GM23338 (cell line): ENCODE data around the gene RYR2.

Source experiments
- CREB1 ChIP-seq: fragments of 250-450 bp; sonication (Bioruptor Pico); IDR thresholded peaks from 2 replicates; pipeline ENCODE4 v1.5.0; 2020; ENCODE audit warnings: low read depth, mild to moderate bottlenecking, moderate library complexity
- EZH2 ChIP-seq: fragments of 200-600 bp; sonication (generic); IDR thresholded peaks from one replicate; pipeline ENCODE4 v1.8.0; 2017; ENCODE audit warnings: antibody characterized with exemption, mild to moderate bottlenecking, low read depth; ENCODE audit not compliant: unreplicated experiment
- EZH2phosphoT487 ChIP-seq: fragments of 200-600 bp; sonication (generic); IDR thresholded peaks from one replicate; pipeline ENCODE4 v1.8.1; 2018; ENCODE audit warnings: antibody characterized with exemption; ENCODE audit not compliant: unreplicated experiment
- JUNB ChIP-seq: IDR thresholded peaks from one replicate; pipeline ENCODE4 v1.6.1; 2016; ENCODE audit warnings: antibody characterized with exemption; ENCODE audit not compliant: unreplicated experiment
- POLR2AphosphoS5 ChIP-seq: IDR thresholded peaks from 2 replicates; pipeline ENCODE4 v1.6.1; 2016; ENCODE audit warnings: antibody characterized with exemption, low read depth
- REST ChIP-seq: IDR thresholded peaks from one replicate; pipeline ENCODE4 v1.6.1; 2018; ENCODE audit warnings: antibody characterized with exemption; ENCODE audit not compliant: unreplicated experiment
- STAT1 ChIP-seq: IDR thresholded peaks from one replicate; pipeline ENCODE4 v1.6.1; 2016; ENCODE audit warnings: antibody characterized with exemption; ENCODE audit not compliant: unreplicated experiment
- ZNF331 ChIP-seq: fragments of 250-450 bp; sonication (Bioruptor Pico); IDR thresholded peaks from 2 replicates; pipeline ENCODE4 v1.5.0; 2020; ENCODE audit warnings: low read depth, mild to moderate bottlenecking, moderate library complexity
- TF ChIP-seq, protein P1 (sequence below), 2 experiments: fragments of 200-600 bp in 1 of 2; sonication (generic) in 1 of 2; conservative IDR thresholded peaks; 2 replicates each; pipeline versions ENCODE4 v1.5.1 to v1.6.1; 2016 to 2017; ENCODE audit warnings: antibody characterized with exemption in 2 of 2, low read depth in 2 of 2, mild to moderate bottlenecking in 2 of 2, moderate library complexity in 1 of 2
- TF ChIP-seq, protein P2 (sequence below): IDR thresholded peaks from 2 replicates; pipeline ENCODE4 v1.6.1; 2016; ENCODE audit warnings: antibody characterized with exemption

DNA sequence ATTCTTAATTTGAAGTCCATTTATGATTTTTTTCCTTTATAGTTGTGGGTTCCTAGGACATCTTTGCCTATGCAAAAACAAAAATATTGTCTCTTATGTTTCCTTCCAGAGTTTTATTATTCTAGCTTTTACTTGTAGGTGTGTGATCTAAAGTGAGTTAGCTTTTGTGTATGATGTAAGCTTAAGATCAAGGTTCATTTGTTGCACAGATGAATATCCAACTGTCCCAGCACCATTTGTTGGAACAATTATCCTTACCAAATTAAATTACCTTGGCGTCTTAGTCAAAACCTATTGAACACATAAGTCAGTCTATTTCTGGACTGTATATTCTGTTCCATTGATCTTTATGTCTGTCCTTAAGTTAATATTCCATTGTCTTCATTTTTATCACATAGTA, 511.1 kb downstream of the RYR2 start:
- TF ChIP-seq POLR2AphosphoS5 (no peak), ZNF331 (CRISPR knock-in tag) (no peak), CREB1 (no peak), EZH2 (no peak), REST (no peak), JUNB (no peak), EZH2phosphoT487 (no peak), STAT1 (no peak)
- TF ChIP-seq, protein P1, sequence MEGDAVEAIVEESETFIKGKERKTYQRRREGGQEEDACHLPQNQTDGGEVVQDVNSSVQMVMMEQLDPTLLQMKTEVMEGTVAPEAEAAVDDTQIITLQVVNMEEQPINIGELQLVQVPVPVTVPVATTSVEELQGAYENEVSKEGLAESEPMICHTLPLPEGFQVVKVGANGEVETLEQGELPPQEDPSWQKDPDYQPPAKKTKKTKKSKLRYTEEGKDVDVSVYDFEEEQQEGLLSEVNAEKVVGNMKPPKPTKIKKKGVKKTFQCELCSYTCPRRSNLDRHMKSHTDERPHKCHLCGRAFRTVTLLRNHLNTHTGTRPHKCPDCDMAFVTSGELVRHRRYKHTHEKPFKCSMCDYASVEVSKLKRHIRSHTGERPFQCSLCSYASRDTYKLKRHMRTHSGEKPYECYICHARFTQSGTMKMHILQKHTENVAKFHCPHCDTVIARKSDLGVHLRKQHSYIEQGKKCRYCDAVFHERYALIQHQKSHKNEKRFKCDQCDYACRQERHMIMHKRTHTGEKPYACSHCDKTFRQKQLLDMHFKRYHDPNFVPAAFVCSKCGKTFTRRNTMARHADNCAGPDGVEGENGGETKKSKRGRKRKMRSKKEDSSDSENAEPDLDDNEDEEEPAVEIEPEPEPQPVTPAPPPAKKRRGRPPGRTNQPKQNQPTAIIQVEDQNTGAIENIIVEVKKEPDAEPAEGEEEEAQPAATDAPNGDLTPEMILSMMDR (conservative IDR thresholded peaks at IDR 0.05; ENCODE audit: low read depth in 2 of 2), result no peak
- TF ChIP-seq, protein P2, sequence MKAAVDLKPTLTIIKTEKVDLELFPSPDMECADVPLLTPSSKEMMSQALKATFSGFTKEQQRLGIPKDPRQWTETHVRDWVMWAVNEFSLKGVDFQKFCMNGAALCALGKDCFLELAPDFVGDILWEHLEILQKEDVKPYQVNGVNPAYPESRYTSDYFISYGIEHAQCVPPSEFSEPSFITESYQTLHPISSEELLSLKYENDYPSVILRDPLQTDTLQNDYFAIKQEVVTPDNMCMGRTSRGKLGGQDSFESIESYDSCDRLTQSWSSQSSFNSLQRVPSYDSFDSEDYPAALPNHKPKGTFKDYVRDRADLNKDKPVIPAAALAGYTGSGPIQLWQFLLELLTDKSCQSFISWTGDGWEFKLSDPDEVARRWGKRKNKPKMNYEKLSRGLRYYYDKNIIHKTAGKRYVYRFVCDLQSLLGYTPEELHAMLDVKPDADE, result no peak
